GM15510 (cell line): Measurements from ENCODE around the gene HSPA12A.

ENCODE experiments used
- POLR2A ChIP-seq: IDR thresholded peaks from 3 replicates; pipeline ENCODE4 v1.6.1; 2011; ENCODE audit warnings: borderline replicate concordance; ENCODE audit not compliant: insufficient read length; ENCODE audit errors: extremely low read depth

HSPA12A gene

GRCh38 chr10:116683166-116683565 lies 59.2 kb downstream of the HSPA12A start:
- TF ChIP-seq POLR2A = no peak

GRCh38 chr10:116679351-116679750 lies 63.0 kb downstream of the HSPA12A start:
- no peak for TF ChIP-seq POLR2A

GRCh38 chr10:116676633-116677032 lies 65.7 kb downstream of the HSPA12A start:
- TF ChIP-seq POLR2A = no peak

DNA sequence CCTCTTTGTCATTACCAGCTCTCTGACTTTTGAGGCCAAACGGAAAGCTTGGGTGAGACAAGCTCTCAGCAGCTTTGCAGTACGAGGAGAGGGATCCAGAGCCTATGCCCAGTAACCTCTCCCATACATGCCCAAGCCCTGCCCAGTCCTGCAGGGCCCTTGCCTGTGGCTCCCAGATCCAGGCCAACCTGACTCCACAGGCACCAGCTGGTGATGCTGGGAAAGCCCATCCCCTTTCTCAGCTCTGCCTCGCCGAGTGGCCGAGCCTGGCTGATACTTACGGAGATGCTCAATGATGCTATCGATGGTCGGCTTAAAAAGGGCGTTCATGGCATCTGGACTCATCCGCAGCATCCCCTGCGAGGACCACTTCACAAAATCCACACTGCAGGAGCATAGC lies 66.2 kb downstream of the HSPA12A start:
- TF ChIP-seq POLR2A = no peak

DNA sequence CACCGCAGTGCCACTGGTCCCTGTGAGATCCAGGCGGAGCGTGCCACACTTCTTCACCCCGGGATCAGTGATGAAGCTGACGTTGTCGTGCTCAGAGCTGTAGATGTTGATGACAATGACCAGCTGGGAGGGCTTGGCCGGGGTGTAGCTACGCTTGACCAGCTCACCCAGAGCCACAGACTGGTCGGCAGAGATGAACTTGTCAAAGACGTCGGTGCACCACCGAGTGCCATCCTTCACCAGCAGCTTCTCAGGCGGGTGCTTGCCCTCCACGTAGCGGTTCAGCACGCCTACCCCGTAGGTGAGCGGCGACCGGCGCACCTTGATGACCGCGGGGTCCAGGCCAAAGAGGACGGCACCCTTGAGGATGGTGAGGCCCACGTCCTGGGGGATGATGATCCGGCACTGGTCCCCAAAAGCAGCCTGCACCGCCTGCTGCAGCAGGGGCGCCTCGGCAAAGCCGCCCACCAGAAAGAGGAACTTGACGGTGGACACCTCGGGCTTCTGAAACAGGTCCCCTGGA lies 67.4 kb downstream of the HSPA12A start:
- no peak for TF ChIP-seq POLR2A

- no peak for TF ChIP-seq POLR2A
Observed at GRCh38 chr10:116673866-116674265, 68.5 kb downstream of the HSPA12A start.

DNA sequence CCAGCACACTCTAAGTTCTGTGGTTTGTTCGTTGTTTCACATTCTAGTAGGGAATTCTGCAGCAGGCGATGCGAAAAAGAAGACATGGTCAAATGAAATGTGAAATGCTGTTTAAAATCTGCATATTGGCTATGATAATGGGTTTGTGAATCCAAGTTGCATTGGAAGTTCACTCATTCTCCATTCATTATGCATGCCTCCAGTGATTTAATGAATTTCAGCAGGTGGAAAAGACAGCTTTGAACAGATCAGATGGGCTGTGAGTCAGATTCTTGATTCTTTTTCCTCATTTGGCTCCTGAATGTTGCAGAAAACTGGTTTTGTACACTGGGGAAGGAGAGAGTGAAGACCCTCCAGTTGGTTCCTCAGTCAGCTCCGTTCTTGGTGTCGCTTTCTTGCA lies 69.5 kb downstream of the HSPA12A start:
- no peak for TF ChIP-seq POLR2A

DNA sequence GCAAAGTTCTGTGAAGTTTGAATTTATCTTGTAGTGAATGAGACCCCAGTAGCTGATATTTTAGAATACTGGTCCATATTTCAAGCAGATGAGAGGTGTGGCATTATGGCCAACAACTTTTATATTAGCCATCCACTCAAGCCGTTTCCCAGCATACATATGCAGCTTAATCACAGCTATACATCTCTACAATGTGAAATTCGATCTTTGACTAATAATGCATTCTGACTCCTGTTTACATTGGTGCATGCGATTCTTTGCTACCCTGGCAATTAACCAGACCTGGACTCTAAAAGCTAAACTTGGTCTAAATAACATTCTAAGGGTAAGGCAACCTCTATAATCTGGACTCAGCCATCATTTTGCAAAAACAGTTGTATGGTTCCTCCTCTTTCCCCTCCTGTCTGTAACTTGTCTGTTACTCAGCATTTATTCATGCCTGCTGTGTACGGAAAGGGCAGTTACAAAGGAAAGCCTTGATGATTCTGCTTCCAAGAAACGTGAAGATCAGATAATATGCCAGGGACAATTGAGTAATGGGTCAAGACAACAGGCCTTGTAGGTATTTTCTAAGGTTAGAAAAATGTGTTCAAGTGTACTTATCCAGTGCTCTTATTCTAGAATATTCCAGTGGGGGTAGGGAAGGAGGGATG lies 71.0 kb downstream of the HSPA12A start:
- TF ChIP-seq POLR2A = no peak

DNA sequence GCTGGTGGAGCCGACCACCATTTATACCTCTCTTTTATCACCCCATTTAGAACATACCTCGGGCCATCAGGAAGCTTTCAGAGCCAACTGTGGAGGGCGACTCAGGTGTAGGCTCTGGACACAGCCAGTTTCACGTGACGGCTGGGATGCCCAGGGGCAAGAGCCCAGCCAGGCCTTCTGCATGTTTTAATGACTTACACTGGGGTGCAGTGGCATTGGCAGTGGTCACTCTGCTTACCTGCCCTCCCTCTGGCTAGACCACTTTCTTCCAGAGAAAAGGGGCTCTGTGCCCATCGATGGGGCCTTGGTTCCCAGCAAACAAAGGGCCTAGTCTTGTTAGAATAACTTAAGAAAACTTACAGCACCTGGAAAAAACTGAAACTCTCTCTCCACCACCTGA lies 71.7 kb downstream of the HSPA12A start:
- TF ChIP-seq POLR2A = no peak

GRCh38 chr10:116669832-116670644 lies 72.3 kb downstream of the HSPA12A start:
- no peak for TF ChIP-seq POLR2A

DNA sequence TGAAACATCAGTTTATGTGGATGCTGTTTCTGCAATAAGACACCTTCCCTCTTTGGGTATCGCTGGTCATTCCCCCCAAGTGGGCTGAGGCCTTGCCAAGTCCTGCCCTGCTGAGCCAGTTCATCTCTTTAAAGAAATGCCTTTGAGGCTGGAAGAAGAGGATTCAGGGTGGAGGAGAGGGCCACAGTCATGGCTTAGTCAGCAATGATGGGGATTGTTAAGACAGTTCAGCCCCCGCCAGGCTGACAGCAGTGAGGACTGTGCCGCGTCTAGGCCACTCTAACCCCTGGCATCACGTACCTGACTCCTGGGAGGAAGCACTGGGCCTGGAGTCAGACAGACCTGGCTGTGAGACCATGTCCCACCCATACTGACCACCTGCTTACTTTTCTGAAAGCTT lies 73.3 kb downstream of the HSPA12A start:
- TF ChIP-seq POLR2A = no peak

DNA sequence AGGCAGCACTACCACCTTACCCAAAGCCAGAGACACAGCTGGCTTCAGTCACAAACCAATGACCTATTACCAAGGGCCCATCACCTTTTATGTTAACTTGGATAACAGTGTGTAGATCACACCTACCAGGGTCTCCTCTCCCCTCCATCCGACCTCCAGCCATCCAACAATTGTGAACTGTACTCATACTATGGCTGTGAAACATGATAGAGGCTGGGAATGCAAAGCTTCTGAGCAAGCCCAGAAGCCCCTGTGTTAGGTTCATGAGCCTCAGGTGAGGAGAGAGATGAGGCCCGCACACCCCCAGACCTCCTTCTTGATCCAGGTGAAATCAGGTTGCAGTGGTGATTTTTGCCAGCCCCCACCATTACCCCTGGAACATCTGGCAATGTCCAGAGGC lies 73.9 kb downstream of the HSPA12A start:
- TF ChIP-seq POLR2A = no peak

GRCh38 chr10:116668018-116668417 lies 74.3 kb downstream of the HSPA12A start:
- no peak for TF ChIP-seq POLR2A

DNA sequence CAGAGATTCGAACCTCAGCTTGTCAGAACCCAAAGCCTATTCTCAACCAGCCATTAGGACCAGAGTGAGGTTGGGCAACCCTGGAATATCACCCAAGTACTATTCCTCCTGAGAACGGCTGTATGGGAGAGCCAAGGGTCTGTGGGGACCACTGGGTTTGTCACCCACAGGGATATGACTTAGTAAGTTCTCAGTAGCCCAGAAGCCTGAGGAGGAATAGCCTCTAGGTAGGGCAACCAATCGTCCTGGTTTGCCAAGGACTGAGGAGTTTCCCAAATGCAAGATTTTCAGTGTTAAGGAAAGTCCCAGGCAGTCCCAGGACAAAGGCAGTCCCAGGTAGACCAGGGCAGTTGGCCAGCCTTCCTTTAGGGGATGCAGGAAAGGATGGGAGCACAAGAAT lies 74.9 kb downstream of the HSPA12A start:
- no peak for TF ChIP-seq POLR2A

DNA sequence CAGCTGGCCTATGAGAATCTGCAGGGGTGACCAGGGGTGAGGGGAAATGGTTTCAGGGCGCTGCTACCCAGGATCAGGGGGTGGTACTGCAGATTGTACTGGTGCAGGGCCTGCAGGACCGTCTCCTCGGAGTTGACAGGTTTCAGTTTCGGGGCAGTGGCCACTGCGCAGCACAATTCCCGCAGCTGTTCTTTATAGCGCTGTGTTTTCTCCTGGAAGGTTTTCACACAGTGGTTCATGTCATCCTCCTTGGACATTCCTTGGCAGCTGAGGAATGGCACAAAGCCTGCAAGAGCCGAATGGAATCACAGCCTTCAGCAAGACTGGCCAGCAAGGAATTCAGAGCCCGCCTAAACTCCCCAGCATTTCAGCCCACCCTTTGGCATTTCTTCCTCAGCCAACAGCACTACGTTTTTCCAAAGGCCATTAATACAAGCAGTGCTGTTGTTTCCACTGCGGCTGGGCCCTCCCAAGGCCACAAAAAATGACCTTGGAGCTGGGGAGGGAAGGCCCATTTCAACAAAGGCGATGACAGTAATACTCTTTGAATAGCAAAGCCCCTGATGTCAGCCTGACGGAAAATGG lies 76.7 kb downstream of the HSPA12A start:
- no peak for TF ChIP-seq POLR2A
